ENCODE data around the gene NFKBIE. TPM values are rescaled to one million over a fixed set of nuclear protein-coding genes. Genes with fewer than 3 reads are reported as not detected.

NFKBIE gene
- total and polyA plus RNA-seq, 9 of the 15 experiments (the other 6 are each of a cell fraction or from before 2014, with no cell fraction given): 2.1 to 16.4 (median 11.7) TPM

GRCh38 chr6:44292661-44293365 is 27.5 kb upstream of the NFKBIE start:
- ATAC-seq (no peak), FAIRE-seq (no peak), DNase-seq (ENCODE audit: extremely low read depth in 1 of 4, low spot score in 3 of 4) (no peak)
- no TSS peak for BruUV-seq (replicated peaks)
- Histone ChIP-seq H4K20me1 (replicated peaks; ENCODE audit: control insufficient read depth, insufficient read depth, low read length) (peaks cover 13% of the 10 kb centered on the region; the same call in 1 of the 2 replicates), H3K27me3 (ENCODE audit: control insufficient read depth in 2 of 2, insufficient read depth in 2 of 2, low read length in 2 of 2) (peaks cover 60 to 76% of the 10 kb centered on the region in 2 experiments), H2AFZ (ENCODE audit: low read depth, low read length) (no peak overlapping the region), H3K4me1 (replicated peaks in 1 of 2; ENCODE audit: control insufficient read depth in 2 of 2, insufficient read depth in 2 of 2, low read length in 2 of 2) (peaks cover 0 to 11% of the 10 kb centered on the region in 2 experiments; a peak in 4 of 5 replicates), H3K9me3 (replicated peaks; ENCODE audit: control insufficient read depth, insufficient read depth, low read depth, low read length) (no peaks in the 10 kb centered on the region), H3K9ac (ENCODE audit: insufficient read depth in 1 of 2, low read depth in 2 of 2, low read length in 2 of 2) (no peak overlapping the region), H3K4me2 (ENCODE audit: insufficient read depth, low read length) (no peak overlapping the region), H3K79me2 (ENCODE audit: control insufficient read depth, insufficient read depth, low read length) (no peaks in the 10 kb centered on the region), H3K9me1 (ENCODE audit: control insufficient read depth, insufficient read depth, low read length) (no peaks in the 10 kb centered on the region), H3K36me3 (ENCODE audit: control insufficient read depth, insufficient read depth, low read length) (no peaks in the 10 kb centered on the region), H3K27ac (ENCODE audit: extremely low read depth, low read depth, low read length) (no peak overlapping the region), H3K4me3 (no peak overlapping the region)
- in situ Hi-C loops (cut with MboI): no loop called here
- intact Hi-C loops (cut with micrococcal nuclease): no loop called here
- 19% methylated on average over 4 of the region's 4 CpGs for WGBS (ENCODE audit: insufficient coverage, low coverage, missing lambda C conversion rate)
- CTCF ChIA-PET (ENCODE audit: low intra/inter-chr PET ratio): no interaction called here
- POLR2A ChIA-PET: interaction anchor here (0.6 to 8.7 kb wide), 15 partner anchors 9 to 849 kb away, joined by 3 to 116 read pairs (median 3); partner anchors contain the start of gene AARS2
- TF ChIP-seq PRPF4 (IDR thresholded peaks at IDR 0.05; ENCODE audit: insufficient read depth, low read depth, low read length, poor library complexity, severe bottlenecking) (no peak), ESRRA (IDR thresholded peaks at IDR 0.05; ENCODE audit: borderline replicate concordance, low read depth) (no peak), NFE2L1 (tag; IDR thresholded peaks at IDR 0.05; ENCODE audit: borderline replicate concordance, low read depth) (no peak), HDGF (IDR thresholded peaks at IDR 0.05) (no peak), BHLHE40 (IDR thresholded peaks at IDR 0.05; ENCODE audit: low read length) (no peak), SIX5 (IDR thresholded peaks at IDR 0.05; ENCODE audit: borderline replicate concordance in 1 of 2, insufficient read depth in 1 of 2, low read depth in 1 of 2, low read length in 2 of 2) (no peak), CREB3 (tag; conservative IDR thresholded peaks at IDR 0.05; ENCODE audit: low read depth) (no peak), ZNF316 (IDR thresholded peaks at IDR 0.05) (no peak), FOXJ3 (CRISPR knock-in tag; IDR thresholded peaks at IDR 0.05) (no peak), ID3 (CRISPR knock-in tag; IDR thresholded peaks at IDR 0.05) (no peak), ID3 (tag; IDR thresholded peaks at IDR 0.05) (no peak), ZNF197 (CRISPR knock-in tag; IDR thresholded peaks at IDR 0.05; ENCODE audit: low read depth) (no peak), ZBTB1 (CRISPR knock-in tag; IDR thresholded peaks at IDR 0.05; ENCODE audit: borderline replicate concordance, low read depth) (no peak), KLF16 (IDR thresholded peaks at IDR 0.05) (no peak), ZNF165 (CRISPR knock-in tag; IDR thresholded peaks at IDR 0.05; ENCODE audit: borderline replicate concordance) (no peak), HMGXB4 (CRISPR knock-in tag; IDR thresholded peaks at IDR 0.05) (no peak), GMEB1 (CRISPR knock-in tag; IDR thresholded peaks at IDR 0.05) (no peak), HDAC1 (IDR thresholded peaks at IDR 0.05) (no peak)
